NCI-H510A (cell line): ENCODE data around the gene ANKFY1.
"Not testable (repeated sequence)": the region's sequence is repeated elsewhere in the genome, so short reads cannot be mapped to it uniquely, and the experiment has no call there.

Experiments used
- DNase-seq: peaks from one replicate; lab custom pipeline; 2025; lab: John Stamatoyannopoulos, UW

ANKFY1 gene

GRCh38 chr17:4219241-4219640 lies 44.5 kb downstream of the ANKFY1 start:
- no peak for DNase-seq

GRCh38 chr17:4215882-4216570 lies 47.8 kb downstream of the ANKFY1 start:
- DNase-seq = no peak

- no peak for DNase-seq
These were observed 49.6 kb downstream of the ANKFY1 start for GRCh38 chr17:4214157-4214556.

- no peak for DNase-seq
These were observed 54.2 kb downstream of the ANKFY1 start for GRCh38 chr17:4209611-4210010.

- no peak for DNase-seq
These were observed 55.5 kb downstream of the ANKFY1 start for GRCh38 chr17:4208238-4208637.

GRCh38 chr17:4206962-4207361 lies 56.8 kb downstream of the ANKFY1 start:
- DNase-seq = no peak

- no peak for DNase-seq
These were observed 57.9 kb downstream of the ANKFY1 start for GRCh38 chr17:4205917-4206316.

- DNase-seq = no peak
These were observed 59.0 kb downstream of the ANKFY1 start for GRCh38 chr17:4204710-4205173.

GRCh38 chr17:4204190-4204589 lies 59.6 kb downstream of the ANKFY1 start:
- DNase-seq = no peak

- DNase-seq = no peak
These were observed 62.6 kb downstream of the ANKFY1 start for GRCh38 chr17:4201226-4201625.

- no peak for DNase-seq
These were observed 63.9 kb downstream of the ANKFY1 start for GRCh38 chr17:4199818-4200402.

- DNase-seq = no peak
These were observed 64.8 kb downstream of the ANKFY1 start for GRCh38 chr17:4198995-4199394.

GRCh38 chr17:4195306-4195705 lies 68.5 kb downstream of the ANKFY1 start:
- no peak for DNase-seq

GRCh38 chr17:4194796-4195195 lies 69.0 kb downstream of the ANKFY1 start:
- no peak for DNase-seq

- not testable (repeated sequence) for DNase-seq
These were observed 73.0 kb downstream of the ANKFY1 start for GRCh38 chr17:4190791-4191190.

GRCh38 chr17:4189280-4189679 lies 74.5 kb downstream of the ANKFY1 start:
- no peak for DNase-seq

GRCh38 chr17:4188076-4188475 lies 75.7 kb downstream of the ANKFY1 start:
- DNase-seq = no peak

- DNase-seq = no peak
These were observed 76.7 kb downstream of the ANKFY1 start for GRCh38 chr17:4187076-4187475.

- no peak for DNase-seq
These were observed 77.4 kb downstream of the ANKFY1 start for GRCh38 chr17:4186357-4186881.

- no peak for DNase-seq
These were observed 78.1 kb downstream of the ANKFY1 start for GRCh38 chr17:4185656-4186055.

- no peak for DNase-seq
These were observed 79.0 kb downstream of the ANKFY1 start for GRCh38 chr17:4184811-4185210.

- no peak for DNase-seq
These were observed 81.7 kb downstream of the ANKFY1 start for GRCh38 chr17:4182043-4182442.

- DNase-seq = no peak
These were observed 83.0 kb downstream of the ANKFY1 start for GRCh38 chr17:4180791-4181190.

GRCh38 chr17:4179071-4179470 lies 84.7 kb downstream of the ANKFY1 start:
- DNase-seq = no peak
